ENCODE results near the gene NBEA.

- peak; percentile 17 to 63 (median 44) for TF ChIP-seq CTCF (IDR thresholded peaks at IDR 0.05)
- no peak for TF ChIP-seq POLR2A (IDR thresholded peaks at IDR 0.05)
Measured at GRCh38 chr13:35630551-35631275, 688.6 kb downstream of the NBEA start.
